C4-2B (cell line): ENCODE measurements around the gene FRMD4A.
"Not testable (repeated sequence)": the region's sequence is repeated elsewhere in the genome, so short reads cannot be mapped to it uniquely, and the experiment has no call there.

Experiments used
- ZFX ChIP-seq: fragments of 450-650 bp; IDR thresholded peaks from 2 replicates; pipeline ENCODE4 v1.6.1; 2017
- TF ChIP-seq, protein P1 (sequence below): fragments of 450-650 bp; conservative IDR thresholded peaks from 2 replicates; pipeline ENCODE4 v1.5.1; 2017; ENCODE audit warnings: mild to moderate bottlenecking

GRCh38 chr10:14238659-14239058, 92.1 kb downstream of the FRMD4A start:
- TF ChIP-seq ZFX: not testable (repeated sequence)
- TF ChIP-seq, protein P1, sequence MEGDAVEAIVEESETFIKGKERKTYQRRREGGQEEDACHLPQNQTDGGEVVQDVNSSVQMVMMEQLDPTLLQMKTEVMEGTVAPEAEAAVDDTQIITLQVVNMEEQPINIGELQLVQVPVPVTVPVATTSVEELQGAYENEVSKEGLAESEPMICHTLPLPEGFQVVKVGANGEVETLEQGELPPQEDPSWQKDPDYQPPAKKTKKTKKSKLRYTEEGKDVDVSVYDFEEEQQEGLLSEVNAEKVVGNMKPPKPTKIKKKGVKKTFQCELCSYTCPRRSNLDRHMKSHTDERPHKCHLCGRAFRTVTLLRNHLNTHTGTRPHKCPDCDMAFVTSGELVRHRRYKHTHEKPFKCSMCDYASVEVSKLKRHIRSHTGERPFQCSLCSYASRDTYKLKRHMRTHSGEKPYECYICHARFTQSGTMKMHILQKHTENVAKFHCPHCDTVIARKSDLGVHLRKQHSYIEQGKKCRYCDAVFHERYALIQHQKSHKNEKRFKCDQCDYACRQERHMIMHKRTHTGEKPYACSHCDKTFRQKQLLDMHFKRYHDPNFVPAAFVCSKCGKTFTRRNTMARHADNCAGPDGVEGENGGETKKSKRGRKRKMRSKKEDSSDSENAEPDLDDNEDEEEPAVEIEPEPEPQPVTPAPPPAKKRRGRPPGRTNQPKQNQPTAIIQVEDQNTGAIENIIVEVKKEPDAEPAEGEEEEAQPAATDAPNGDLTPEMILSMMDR: not testable (repeated sequence)
